GM21717 (cell line): ENCODE results near the gene CYP8B1.

Source experiments
- ATAC-seq: cut with Tn5 transposase; IDR thresholded peaks from one replicate; pipeline ENCODE4 v1.9.1; 2021; ENCODE audit warnings: mild to moderate bottlenecking, moderate library complexity; ENCODE audit not compliant: unreplicated experiment

CYP8B1 gene

GRCh38 chr3:42875325-42876151, at the start of gene CYP8B1:
Gene CYP8B1 (minus strand): TSS chr3:42875879. CDS start chr3:42875816, 63 bp downstream.
- ATAC-seq = no peak

DNA sequence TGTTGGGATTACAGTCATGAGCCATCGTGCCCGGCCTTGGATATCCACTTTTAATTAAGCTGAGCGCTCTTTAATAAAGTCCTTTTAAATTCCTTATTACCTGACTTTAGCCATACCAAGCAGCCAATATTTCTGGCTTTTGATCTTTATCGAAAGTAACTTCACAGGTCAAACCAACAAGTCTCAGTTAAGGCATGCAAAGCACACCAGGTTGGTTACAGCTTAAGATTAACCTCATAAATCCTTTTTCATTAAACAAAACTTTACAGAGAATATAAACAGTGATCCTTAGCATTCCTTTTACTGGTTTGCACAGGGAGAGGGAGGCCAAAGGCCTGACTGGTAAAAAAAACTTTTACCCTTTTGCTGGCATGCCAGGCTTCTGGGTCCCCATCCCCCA, 47.9 kb upstream of the CYP8B1 start:
- no peak for ATAC-seq

GRCh38 chr3:42914771-42915515, 39.3 kb upstream of the CYP8B1 start:
- ATAC-seq = no peak

DNA sequence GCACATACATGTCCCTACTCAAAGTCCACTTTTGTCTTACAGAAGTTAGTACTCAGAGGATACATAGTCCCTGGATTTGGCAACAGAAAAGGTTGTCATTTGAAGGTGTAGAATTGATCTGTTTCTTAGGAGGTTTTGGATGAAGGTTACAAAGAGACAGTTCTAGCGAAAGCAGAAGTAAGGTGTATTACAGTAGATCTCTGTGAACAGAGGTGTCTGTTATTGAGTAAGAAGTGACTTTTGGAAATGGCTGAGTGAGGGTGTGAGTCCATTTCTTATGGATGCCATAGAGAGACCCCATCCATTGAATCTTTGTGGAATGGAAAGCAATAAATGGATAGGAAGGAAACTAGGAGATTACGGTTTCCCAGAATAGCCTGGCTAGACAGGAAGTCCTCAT, 35.9 kb upstream of the CYP8B1 start:
- ATAC-seq = no peak

- ATAC-seq = no peak
Observed at GRCh38 chr3:42908675-42909074, 33.0 kb upstream of the CYP8B1 start.

- no peak for ATAC-seq
Observed at GRCh38 chr3:42906848-42907183, 31.1 kb upstream of the CYP8B1 start.

- ATAC-seq = no peak
Observed at GRCh38 chr3:42906070-42906847, 30.6 kb upstream of the CYP8B1 start, which contains the start of gene ZNF662. Gene ZNF662 (plus strand): TSS chr3:42906142. CDS start chr3:42908115, 1,973 bp downstream.

GRCh38 chr3:42905740-42906069, 30.0 kb upstream of the CYP8B1 start:
- ATAC-seq = no peak

- no peak for ATAC-seq
Observed at GRCh38 chr3:42904076-42904475, 28.4 kb upstream of the CYP8B1 start.

DNA sequence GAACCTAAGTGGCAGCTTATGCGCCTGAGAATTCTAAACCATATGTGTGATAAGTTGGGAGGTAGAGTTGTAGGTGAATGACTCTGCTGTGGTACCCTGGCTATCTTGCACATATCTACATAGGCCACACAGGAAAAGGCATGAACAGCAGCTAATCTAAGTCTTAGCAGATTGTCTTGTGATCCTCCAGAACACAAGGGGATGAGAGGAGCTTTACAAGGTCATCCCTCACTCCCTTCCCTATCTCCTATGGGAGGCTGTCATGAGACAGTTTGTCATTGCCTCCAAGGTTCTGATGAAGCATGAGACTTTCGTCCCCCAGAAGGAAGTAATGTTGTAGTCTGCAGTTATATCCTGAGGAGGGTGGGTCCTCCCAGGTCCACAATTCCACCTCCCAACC, 26.6 kb upstream of the CYP8B1 start:
- ATAC-seq = no peak

- no peak for ATAC-seq
Observed at GRCh38 chr3:42901073-42901415, 25.4 kb upstream of the CYP8B1 start.

DNA sequence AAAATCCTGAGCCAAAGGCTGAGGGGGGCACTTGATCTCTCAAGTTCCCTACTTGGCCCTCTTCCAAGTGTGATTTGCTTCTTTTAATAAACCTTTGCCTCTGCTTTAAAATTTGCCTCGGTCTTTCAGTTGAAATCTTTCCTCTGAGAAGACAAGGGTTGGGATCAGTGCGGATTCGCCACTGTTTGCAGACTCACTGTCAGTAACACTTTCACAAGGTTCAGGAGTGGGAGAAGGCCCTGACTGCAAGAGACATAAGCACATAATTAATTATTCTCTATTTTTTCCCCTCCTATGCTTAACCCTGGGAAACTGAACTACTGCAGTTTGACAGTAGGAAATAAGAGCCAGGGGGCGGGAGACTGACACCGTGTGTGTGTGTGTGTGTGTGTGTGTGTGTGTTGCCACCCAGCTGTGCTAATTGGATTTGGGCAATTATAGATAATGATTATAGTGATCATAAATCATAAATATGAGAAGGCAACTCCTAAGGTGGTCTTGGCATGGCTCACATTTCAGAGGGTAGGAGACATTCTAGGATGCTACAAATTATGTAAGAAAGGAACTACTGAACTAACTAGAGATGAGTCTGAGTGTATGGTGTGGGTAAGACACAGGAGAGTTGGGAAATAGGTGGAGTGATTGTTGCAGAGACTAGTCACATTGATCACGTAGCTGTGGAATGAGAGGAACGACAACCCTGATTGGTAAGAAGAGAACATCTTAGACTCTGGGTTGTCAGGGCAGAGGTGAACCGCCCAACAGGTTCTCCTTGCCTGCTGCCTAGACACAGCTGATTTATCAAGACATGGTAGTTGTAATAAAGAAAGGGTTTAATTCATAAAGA, 24.8 kb upstream of the CYP8B1 start:
- no peak for ATAC-seq

DNA sequence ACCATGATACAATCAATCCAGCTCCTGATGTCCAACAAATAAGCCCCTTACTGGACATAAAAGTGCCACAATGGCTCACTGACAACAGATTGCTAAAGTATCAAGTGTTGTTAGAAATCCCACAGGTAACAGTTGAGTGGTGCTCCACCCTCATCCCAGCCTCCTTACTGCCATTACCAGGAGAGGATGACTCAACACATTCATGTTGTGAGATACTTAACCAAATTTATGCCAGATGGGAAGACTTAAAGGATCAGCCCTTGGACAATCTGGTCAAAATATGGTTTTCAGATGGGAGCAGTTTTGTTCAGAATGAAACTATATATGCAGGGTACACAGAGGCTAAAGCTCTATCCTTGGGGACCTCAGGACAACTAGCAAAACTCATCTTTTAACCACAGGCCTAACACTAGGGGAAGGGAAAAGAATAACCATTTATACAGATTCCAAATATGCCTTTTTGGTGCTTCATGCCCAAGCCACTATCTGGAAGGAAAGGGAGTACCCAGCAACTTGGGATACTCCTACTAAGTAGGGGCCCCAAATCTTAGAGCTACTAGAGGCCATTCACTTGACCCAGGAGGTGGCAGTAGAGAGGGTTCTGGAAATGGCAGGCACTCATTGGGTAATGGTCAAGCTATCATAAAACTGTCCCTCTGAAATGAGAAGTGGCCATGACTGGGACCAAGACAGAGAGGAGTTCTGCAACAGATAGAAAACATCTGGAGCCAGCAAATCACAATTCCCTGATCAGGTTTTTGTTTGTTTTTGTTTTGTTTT, 23.4 kb upstream of the CYP8B1 start:
- no peak for ATAC-seq

DNA sequence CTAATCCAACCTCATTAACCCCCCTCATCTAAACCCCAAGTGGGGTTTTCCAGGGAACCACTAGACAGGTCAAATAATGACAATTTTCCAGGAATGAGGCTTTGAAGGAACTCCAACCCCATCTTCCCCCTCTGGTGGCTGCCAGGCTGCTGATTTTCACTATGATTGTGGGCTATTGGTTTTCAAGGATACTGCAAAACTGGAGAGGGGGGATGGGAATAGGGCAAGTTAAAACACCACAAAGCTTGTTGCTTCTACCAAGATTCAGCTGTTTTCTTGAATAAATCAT, 19.8 kb upstream of the CYP8B1 start:
- ATAC-seq = no peak

- ATAC-seq = no peak
Observed at GRCh38 chr3:42894698-42895579, 19.3 kb upstream of the CYP8B1 start.

DNA sequence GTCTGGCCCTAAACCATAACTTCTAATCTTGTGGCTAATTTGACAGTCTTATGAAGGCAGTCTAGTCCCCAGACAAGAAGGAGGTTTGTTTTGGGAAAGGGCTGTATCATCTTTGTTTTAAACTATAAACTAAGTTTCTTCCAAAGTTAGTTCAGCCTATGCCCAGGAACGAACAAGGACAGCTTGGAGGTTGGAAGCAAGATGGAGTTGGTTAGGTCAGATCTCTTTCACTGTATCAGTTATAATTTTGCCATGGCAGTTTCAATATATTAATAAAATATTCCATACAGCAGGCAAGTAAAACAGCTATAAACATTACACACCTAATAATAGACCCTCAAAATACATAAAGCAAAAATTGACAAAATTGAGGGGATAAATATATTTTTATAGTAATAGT, 17.1 kb upstream of the CYP8B1 start:
- ATAC-seq = no peak

DNA sequence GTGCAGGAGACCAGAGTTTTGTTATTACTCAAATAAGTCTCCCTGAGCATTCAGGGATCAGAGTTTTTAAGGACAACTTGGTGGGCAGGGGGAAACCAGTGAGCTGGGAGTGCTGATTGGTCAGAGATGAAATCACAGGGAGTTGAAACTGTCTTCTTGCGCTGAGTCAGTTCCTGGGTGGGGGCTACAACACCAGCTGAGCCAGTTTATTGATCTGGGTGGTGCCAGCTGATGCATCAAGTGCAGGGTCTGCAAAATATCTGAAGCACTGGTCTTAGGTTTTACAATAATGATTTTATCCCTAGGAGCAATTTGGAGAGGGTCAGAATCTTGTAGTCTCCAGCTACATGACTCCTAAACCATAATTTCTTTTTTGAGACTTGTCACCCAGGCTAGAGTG, 16.5 kb upstream of the CYP8B1 start:
- ATAC-seq = no peak

DNA sequence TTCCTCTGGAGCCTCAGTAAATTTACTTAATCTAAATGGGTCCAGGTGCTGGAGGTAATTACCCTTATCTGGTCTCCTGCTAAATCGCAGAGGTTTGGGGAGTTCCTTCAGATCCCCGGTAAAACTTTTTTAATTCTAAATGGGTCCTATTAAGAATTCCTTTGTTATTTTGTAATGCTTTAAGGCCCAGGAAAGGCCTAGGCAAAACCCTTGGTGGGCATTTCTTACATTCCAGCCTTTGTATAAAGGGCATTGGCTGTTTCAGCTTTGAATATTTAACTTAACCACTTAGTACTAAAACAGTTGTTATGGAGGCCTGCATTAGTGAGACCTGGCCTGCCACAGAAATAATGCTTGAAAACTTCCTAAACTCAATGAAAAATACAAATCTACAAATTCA, 15.4 kb upstream of the CYP8B1 start:
- no peak for ATAC-seq

DNA sequence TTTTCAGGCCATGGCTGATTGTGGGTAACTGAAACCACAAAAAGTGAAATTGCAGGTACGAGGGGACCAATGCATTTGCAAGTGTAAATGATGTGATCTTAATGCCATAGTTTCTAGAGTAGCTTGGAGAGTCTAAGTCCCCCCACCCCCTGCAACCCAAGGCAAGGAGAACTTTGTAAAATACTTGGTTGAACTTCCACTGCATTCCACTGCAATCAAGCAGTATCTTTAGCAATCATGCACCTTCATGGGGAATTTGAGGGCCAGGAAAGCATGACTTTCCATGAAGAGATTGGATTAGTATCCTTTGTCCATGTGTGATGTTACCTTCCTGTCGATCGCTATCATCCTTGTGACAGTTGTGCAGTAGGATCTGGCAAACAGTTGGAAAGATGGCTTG, 11.4 kb upstream of the CYP8B1 start:
- no peak for ATAC-seq
